Measurements from ENCODE around the gene MBP.

DNA sequence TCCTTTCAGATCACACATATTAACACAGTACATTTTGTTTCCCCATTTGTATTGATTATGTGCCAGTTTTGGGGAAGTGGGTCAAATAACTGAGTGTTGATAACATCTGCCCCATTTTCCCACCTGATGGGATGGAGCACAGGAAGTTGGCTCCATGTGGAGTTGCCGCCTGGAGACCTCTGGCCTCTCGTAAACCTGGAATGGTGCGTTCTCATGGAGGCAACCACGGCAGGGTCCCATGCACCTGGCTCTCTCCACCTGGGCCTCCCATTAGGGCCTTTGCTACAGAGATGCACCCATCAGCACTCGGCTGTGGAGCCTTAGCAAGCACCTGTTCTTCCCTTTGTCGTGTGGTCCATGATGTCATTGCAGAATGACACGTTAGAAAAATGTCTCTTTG, 130.6 kb downstream of the MBP start:
- TF ChIP-seq POLR2A (IDR thresholded peaks at IDR 0.05; ENCODE audit: low read depth, low read length) (no peak), POLR2AphosphoS5 (IDR thresholded peaks at IDR 0.05; ENCODE audit: low read depth, low read length) (no peak), TAF1 (IDR thresholded peaks at IDR 0.05; ENCODE audit: borderline replicate concordance, low read depth, low read length) (no peak)

All from GM12892 (cell line).